8988T (cell line): ENCODE results near the gene SLC20A1.

Experiments used
- DNase-seq: peaks from one replicate; pipeline ENCODE4 v3.0.0; 2011

The SLC20A1 gene

DNA sequence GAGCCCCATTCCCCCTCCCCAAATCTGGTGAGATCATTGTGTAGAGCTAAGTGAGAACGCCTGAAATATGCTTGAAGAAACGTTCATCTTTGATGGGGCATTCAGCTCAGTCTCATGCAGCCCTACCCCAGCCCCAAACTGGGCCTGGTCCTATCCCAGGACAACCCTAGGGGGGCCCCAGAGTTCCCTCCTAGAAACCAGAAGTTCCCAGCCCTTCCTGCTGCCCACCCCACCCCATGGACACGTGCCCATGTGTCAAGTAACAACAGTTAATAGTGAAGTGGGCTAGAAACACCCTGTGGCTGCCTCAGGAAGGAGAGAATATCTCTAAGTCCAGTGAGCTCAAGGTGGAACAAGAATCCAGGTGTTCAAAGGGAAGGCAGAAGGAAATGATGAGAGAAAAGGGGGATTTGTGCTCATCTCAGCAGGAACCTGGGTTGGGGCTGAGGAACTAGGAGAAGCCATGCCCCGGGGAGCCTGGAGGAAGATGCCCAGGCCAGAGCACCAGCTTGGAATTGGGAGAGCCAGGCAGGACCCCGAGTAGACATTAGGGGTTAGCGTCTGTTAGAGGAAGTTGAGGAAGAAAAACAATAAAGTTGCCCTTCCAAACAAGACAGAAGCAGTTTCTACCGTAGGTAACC, 20.1 kb upstream of the SLC20A1 start:
- no peak for DNase-seq

DNA sequence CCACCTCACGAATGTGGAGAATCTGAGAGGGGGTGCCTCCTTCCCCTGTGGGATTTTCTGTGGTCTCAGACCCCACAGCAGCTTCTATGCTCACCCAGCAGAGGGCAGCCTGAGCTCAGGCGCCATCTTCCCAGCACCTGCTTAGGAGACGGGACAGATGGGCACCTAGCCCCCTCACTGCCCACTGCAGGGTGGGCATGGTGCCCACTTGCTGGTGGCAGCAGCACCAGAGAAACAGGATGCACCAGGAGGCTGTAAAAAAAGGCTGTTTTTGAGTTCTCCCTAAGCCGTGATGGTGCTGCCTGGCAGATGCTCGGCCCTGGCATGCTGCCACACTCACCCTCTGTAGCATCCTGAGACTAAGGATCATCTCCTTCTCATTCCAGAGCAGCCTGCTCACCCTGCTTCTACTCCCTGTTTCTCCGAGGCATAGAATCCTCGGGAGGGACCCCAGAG, 19.1 kb upstream of the SLC20A1 start:
- no peak for DNase-seq

- no peak for DNase-seq
Observed at GRCh38 chr2:112627060-112628040, 18.4 kb upstream of the SLC20A1 start.

- DNase-seq = no peak
Observed at GRCh38 chr2:112629224-112629623, 16.5 kb upstream of the SLC20A1 start.

DNA sequence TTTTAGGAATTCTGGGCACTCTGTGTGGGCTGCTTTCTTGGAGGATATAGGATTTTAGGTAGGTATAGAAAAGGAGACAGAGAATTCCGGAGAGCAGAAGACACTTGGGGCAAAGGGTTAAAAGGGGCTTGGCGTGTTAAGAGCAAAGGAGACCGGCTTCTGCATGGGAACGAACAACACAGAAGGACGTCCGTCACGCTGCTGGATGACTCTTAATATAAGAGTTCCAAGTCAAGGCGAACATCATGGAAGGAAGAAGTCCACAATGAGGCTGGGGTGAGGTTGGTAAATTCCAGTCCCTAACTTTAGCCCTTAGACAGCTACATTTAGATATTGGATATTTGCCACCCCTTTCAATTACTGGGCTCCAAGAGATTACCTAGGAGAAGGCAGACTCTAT, 15.9 kb upstream of the SLC20A1 start:
- no peak for DNase-seq

DNA sequence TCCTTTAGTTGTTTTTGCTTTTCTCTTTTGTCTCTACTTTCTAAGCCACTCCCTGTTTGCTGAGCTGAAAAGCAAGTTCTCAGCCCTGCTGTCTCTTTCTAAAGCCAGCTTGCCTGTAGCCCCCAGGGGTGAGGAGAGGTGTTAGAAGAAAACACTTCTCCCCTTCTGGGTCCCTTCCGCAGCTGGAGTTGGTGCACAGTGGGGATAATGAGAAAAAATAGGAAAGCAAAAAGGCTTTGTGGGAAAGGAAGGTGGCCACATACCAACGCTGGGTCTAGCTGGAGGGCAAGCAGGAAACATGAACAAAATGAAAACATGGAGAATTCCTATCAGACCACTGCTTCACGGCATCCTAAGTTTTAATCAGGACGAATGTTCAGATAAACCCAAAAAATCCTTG, 15.5 kb upstream of the SLC20A1 start:
- no peak for DNase-seq

DNA sequence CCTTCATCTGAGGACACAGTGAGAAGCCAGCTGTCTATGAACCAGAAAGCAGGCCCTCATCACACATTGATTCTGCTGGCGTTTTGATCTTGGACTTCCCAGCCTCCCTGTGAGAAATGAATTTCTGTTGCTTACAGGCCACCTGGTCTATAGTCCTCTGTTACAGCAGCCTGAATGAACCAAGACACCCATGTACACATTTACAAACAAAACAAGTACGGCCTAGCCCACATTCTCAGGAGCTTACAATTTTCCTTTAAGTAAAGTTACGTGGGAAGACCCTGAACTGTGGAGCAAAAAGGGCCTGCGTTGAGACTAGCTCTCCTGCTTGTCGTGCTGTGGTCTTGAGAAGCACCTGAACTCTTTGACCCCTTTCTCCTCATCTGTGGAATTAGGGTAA, 12.0 kb upstream of the SLC20A1 start:
- no peak for DNase-seq

DNA sequence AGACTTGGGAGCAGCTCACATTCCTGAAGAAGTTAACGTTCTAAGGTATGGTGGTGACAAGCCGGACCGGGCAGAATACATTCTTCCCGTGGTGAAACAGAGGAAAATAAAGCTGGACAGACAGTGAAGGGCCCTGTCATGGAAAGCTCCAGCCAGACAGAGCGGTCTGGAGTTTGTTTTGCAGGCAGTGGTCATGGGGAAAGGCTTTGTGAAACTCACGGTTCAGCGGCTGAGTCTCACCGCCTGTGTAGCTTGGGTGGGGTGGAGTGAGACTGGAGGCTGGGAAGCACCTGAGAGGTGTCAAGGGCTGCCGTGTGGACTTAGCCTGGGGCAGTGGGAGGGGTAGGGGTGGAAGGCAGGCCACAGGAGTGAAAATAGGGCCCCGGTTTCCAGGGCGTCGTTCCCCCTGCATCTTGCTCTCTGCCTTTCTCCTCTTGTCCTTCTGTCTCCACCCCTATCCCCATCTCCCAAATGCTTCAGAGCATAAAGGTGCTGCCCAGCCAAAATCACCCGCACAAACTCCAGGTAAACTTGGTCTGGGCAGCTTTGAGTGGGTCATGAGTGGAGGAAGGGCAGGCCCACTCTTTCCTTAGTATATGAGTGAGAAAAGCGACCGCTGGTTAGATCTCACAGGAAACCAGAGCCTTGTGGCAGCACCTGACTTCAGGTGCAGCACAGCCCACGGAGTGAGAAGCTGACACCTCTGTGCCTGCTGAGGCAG, 11.4 kb upstream of the SLC20A1 start:
- DNase-seq = no peak

DNA sequence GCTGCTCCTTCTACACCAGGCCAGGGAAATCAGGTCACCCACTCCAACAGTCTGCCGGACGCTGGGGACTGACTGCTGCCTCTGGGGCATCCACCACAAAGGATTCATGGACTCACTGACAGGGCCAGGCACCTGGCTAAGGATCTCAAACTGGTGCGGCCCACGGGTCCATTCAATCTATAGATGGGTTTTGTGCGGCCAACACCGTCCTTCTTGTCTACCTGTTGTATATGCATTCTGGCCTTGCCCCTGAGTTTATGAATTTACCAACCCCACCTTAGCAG, 10.9 kb upstream of the SLC20A1 start:
- DNase-seq = no peak

- DNase-seq = no peak
Observed at GRCh38 chr2:112636605-112637288, 9.0 kb upstream of the SLC20A1 start.

DNA sequence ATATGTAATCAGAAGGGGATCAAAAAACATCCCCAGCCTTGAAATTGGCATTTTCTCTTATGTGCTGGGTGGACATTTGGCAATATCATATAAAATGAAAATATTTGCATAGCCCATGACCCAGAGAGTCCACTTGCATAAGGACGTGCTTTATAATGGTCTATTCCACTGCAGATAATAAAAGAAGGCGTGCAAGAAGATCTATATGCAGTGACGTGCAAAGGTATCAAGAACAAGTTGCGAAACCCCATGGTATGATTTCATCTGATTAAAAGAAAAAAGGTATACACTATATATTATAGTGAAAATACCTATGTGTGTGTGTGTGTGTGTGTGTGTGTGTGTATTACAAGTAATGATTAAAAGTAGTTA, 8.5 kb upstream of the SLC20A1 start:
- no peak for DNase-seq

DNA sequence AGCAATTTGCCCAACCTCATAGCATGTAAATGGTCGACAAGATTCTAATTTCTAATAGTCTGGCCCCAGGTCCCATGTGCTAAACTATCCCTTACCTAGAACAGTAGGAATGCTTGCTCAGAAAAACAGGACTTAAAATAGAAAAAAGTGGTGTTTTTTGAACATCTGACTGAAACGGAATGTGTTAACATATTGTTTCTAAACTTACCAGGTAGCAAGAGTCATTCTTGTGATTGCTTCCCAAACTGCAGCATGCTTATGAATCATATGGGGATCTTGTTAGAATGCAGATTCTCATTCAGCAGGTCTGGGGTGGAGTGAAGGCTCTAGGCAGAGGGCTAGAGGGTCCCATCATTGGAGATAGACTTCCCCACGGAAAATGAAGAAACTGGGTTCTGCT, 5.8 kb upstream of the SLC20A1 start:
- no peak for DNase-seq

GRCh38 chr2:112640467-112640799, 5.3 kb upstream of the SLC20A1 start:
- no peak for DNase-seq

DNA sequence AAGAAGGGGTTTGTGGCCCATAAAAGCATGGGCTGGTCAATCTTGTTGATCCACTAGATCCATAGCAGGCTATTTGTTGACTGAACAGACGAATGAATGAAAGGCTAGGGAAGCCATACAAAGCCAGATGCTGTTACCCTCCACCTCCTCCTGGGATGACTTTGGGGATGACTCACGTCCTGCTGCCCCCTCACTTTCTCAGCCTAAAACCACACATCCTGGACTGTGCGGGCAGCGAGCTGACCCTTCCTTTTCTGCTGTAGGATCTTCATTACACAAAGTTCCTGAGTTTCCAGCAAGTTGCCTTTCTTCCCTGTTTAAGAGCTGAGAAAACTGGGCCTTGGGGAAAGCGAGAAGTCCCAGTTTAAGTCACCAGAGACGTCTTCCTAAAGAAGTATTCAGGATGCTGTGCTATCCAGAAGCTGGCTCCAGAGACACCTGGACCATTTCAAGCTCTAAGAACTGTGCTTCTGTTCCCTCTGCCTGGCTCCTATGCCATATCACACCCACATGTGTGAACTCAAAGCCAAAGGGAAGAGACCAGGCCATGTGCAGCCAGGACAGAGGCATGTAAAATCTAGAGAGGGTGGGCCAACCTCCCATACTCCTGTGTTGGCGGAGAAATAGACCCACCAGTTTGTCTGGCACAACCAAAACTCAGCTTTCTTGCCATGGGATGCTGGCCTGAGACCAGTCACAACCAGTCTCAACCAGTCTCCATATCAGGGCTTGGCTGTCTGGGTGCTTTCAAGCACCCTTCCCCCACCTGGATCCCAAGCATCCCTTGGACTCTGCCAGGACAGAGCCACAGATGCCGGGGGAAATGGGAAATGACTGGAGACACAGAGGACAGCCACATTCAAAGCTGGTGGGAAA, 4.7 kb upstream of the SLC20A1 start:
- peak; percentile 57 for DNase-seq

GRCh38 chr2:112641701-112642100, 4.0 kb upstream of the SLC20A1 start:
- no peak for DNase-seq

GRCh38 chr2:112642561-112642960, 3.2 kb upstream of the SLC20A1 start:
- DNase-seq = no peak

DNA sequence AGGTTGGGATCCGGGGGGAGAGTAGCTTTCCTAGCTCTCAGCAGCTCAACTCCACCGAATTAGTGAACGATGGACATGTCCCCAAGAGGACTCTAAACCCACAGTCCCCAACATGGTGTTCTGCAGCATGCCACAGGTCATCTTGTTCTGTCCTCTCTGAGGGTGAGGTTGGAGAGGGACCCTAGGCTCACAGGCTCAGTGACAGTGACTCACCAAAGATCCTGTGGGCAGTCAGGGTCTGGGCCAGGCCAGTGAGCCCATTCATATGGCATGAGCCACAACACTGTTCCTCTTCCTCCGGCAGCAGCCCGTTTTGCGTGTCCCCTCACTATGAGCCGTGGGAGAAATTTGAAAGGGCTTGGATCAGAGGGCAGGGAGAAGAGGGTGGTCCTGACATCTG, 2.8 kb upstream of the SLC20A1 start:
- DNase-seq = no peak

GRCh38 chr2:112643488-112643887, 2.3 kb upstream of the SLC20A1 start:
- no peak for DNase-seq

DNA sequence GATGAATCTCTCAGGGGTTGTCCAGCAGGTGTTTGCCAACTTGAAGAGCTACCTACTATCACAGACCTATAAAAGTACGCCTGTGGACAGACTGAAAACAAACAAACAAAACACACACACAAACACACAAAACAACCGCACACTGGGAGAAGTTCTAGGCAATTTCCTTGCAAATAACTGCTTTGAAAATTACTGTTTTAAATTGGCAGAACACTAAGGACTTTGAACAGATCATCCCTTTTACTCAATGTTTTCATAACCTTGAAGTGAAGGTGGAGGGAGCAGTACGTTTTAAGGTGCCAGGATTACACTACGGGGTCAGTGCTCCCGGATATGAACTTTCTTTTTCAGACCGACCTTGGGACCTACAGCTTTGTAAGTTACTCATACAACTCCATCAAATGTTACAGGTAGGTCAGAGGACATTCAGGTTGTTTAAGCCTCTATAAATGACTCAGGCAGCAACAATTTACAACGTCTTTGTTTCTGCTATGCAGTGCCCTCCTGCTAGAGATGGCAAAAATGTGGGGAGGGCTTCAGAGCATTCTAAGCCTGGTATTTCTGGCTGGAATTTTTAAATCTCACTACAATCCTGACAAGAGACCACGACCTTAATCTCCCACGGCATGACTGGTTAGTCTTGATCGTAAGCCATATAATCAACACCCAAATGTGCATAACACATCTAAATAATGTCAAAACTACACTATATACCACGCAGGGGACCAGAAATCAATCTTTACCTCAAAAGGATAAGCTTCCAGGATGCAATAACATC, 1.4 kb upstream of the SLC20A1 start:
- no peak for DNase-seq

GRCh38 chr2:112644933-112645309, 818 bp upstream of the SLC20A1 start:
- no peak for DNase-seq

DNA sequence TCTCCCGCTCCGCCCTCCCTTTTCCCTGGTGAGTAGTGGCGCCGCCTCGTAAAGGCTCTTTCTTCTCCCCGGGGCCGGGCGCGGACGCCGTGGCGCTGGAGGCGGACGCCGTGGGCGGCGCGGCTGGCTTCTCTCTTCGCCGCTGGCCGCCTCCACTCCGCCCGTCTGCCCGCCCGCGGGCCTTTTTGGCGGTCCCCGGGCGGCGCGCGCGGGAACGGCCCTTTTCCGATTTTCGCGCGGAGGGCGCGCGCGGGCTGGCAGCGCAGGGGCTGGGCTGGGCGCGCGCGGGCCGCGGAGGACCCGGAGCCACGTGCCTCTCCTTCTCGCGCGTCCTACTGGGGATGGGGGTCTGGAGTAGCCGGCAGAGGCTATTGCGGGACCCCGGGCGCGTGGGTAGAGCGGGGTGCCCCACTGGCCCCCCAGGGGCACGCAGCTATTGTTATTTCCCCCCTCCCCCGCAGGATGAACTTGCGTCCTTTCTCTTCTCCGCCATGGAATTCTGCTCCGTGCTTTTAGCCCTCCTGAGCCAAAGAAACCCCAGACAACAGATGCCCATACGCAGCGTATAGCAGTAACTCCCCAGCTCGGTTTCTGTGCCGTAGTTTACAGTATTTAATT, 472 bp downstream of the SLC20A1 start:
- no peak for DNase-seq
